Mucosa of gallbladder (tissue), 1 donor: ENCODE data around the gene PTPN12. TPM values are rescaled to one million over a fixed set of nuclear protein-coding genes. Genes with fewer than 3 reads are reported as not detected.
A peak's percentile ranks its signal among the peaks of the same experiment; 100 is the strongest.
"Not testable (repeated sequence)": the region's sequence is repeated elsewhere in the genome, so short reads cannot be mapped to it uniquely, and the experiment has no call there.

Source experiments
- DNase-seq: peaks from one replicate; pipeline ENCODE4 v3.0.0-alpha.2; 2020; ENCODE audit warnings: low spot score
- total RNA-seq: library from RNA; stranded (reverse); gene quantifications from one replicate; pipeline ENCODE4 v1.2.1, GENCODE V29; 2021
- donor health status: DM: no; HTN: no; CAD: no.

PTPN12 gene
- total RNA-seq, 1 donor from 2014 or later = 50.4 TPM

DNA sequence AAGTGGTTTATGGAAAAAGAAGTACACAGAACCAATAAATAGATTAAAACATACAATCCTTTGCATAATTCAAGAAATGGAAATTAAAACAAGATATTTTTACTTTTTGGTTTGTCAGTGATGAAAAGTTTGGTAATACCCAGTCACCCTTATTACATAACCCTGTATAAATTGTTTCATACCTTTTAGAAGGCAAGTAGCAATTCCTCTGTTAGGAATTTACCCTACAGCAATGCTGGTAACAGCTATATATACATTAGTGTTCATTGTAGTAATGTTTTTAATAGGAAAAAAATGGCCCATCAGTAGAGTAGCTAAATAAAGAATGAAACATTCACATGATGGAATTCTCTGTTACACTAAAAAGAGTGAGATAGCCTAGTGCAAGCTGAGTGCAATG lies 42.7 kb downstream of the PTPN12 start:
- no peak for DNase-seq

DNA sequence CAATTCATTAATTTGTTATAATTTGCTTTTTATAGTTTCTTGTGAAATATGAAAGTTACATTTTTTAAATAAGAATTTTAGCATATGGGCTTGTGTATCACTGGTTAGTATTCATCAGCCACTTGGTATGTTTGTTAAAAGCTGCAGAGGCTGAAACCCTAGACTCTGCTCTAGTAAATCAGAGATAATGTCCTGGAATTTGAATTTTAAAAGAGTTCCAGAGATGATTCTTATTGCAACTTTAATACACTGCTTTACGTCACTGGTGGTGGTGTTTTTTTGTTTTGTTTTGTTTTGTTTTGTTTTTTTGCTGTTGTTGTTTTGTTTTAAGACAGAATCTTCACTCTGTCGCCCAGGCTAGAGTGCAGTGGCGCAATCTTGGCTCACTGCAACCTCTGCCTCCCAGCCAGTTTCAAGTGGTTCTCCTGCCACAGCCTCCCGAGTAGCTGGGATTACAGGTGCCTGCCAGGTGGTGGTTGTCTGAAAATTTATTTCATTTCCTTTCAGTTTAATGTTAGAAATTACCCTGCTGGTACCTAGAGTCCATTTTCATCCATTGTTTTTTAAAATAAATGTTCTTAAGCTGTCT lies 43.8 kb downstream of the PTPN12 start:
- no peak for DNase-seq

- no peak for DNase-seq
Measured at GRCh38 chr7:77587272-77587671, 50.2 kb downstream of the PTPN12 start.

DNA sequence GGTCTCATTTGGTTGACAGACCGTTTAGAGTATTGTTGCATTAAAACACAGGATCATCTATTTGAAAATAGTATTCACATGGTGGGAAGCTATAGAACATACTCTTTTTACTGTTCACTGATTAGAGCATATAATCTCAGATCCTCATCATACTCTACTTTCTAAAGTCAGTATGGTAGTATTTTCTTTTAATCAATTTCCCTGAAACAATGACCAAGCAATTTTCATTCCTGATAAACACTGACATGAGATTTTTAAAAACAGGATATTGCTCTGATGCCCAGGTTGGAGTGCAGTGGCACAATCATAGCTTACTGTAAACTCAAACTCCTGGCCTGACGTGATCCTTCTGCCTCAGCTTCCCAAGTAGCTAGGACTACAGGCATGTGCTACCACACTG lies 63.9 kb downstream of the PTPN12 start:
- DNase-seq = no peak

GRCh38 chr7:77606562-77606961 lies 69.5 kb downstream of the PTPN12 start:
- DNase-seq = no peak

GRCh38 chr7:77619314-77619713 lies 82.2 kb downstream of the PTPN12 start:
- DNase-seq = no peak

- no peak for DNase-seq
Measured at GRCh38 chr7:77626586-77627308, 89.7 kb downstream of the PTPN12 start.

DNA sequence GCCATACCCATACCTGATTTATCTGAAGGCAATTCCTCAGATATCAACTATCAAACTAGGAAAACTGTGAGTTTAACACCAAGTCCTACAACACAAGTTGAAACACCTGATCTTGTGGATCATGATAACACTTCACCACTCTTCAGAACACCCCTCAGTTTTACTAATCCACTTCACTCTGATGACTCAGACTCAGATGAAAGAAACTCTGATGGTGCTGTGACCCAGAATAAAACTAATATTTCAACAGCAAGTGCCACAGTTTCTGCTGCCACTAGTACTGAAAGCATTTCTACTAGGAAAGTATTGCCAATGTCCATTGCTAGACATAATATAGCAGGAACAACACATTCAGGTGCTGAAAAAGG lies 90.2 kb downstream of the PTPN12 start:
- no peak for DNase-seq

DNA sequence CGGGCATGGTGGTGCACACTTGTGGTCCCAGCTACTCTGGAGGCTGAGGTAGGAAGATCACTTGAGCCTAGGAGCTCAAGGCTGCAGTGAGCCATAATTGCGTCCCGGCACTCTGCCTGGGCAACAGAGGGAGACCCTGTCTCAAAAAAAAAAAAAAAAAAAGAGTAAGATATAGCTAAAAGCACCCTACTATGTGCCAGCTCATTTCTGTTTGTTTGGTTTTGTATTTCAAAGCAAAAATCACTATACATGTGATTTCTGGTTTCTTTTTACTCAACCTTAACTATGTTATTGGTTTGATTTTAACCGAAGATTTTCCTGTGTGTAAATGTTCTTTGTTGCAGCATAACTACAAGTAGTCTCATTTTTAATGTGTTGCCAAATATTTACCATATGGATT lies 92.7 kb downstream of the PTPN12 start:
- no peak for DNase-seq

DNA sequence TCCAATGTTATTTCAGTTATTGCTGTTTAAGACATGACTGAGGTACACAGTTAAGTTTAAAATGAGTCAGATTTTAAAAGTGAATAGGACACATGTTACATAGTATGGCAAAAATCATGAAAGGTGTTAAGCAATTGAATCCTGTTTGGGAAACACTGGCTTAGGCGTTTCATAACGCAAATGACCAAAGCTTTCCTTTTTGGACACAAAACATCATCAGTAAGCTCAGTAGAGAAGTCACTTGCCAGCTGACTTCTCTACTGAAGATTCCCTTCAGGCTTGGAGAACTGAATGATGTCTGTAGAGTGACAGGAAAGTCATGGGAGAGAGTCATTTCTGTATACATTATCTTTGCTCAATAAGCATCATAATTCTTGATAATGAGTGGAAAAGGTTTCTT lies 94.7 kb downstream of the PTPN12 start:
- DNase-seq = no peak

DNA sequence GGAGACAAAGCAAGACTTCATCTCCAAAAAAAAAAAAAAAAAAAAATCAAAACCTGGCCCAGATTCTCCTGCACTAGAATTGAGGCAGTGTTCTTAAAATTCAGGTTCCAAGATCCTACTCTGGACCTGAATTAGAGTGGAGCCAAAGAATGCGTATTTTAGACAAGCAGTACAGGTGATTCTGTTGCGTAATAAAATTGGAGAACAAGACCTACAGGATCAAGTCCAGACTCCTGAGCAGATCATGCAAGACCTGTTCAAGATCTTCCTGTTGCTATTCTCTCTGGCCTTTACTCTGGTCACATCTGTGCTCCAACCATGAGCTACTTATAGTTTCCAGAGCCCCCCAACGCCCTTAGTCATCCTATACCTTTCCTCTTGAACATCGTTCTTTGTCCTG lies 107.7 kb downstream of the PTPN12 start:
- no peak for DNase-seq

DNA sequence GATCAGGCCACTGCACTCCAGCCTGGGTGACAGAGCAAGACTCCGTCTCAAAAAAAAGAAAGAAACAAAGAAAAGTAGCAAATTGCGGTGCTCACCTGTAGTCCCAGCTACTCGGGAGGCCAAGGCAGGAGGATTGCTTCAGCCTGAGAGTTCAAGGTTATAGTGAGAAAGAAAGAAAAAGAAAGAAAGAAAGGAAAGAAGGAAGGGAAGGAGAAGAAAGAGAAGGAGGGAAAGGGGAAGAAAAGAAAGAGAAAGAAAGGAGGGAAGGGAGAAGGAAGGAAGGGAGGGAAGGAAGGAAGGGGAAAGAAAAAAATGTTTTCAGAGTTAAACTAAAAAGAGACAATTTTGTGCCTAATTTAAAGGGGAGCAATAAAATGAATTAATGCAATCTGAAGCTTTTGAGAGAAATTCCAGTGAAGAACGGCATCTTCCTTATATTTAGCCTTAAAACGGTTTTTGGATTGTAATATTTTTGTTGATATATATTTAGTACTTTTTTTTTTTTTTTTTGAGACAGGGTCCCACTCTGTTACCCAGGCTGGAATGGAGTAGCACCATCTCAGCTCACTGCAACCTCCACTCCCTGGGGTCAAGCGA lies 111.7 kb downstream of the PTPN12 start:
- DNase-seq = no peak

GRCh38 chr7:77649716-77650349 lies 112.7 kb downstream of the PTPN12 start:
- no peak for DNase-seq

DNA sequence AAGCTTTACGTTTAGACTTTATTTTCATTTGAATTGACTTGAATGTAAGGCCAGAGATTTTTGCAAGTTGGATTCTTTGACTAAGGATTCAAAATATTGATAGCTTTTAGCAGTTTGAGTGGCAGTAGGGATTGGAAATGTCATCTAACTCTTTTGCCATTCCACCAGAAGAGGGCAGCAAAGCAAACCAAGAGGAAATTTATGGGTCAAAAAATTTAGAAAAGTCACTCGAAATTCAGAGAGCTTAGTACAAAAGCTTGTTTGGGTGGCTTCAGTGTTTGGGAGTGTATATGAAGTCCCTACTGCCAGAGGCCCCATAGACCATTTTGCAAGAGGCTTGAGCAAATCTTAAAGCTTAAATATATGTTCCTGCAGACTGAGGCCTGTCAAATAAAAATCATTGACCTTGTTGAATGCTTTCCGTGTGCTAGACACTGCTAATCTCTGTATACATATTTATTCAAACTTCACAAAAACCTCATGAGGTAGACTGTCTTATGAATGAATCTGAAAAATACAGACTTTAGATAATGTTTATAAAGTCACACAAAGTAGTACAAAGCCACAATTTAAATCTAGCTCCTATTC lies 114.6 kb downstream of the PTPN12 start:
- peak; percentile 19 for DNase-seq

GRCh38 chr7:77652826-77653225 lies 115.7 kb downstream of the PTPN12 start:
- not testable (repeated sequence) for DNase-seq

DNA sequence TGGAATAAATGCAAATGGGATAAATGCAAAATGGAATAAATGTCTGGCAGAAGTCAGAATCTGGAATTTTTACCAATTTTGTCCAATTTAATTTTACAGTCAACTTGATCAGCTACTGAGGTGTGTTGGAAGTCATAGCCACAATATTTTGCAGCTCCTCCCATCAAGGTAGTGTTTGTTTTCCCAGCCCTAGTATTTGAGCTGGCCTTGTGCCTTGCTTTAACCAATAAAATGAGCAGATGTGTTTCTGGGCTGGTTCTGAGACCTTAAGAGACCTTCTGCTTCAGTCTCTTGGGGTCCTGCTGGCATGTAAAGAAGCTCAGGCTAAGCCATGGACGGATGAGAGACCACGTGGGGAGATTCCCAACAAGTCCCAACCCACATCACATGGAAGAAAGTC lies 116.5 kb downstream of the PTPN12 start:
- DNase-seq = no peak

- DNase-seq = no peak
Measured at GRCh38 chr7:77655356-77655755, 118.3 kb downstream of the PTPN12 start.

DNA sequence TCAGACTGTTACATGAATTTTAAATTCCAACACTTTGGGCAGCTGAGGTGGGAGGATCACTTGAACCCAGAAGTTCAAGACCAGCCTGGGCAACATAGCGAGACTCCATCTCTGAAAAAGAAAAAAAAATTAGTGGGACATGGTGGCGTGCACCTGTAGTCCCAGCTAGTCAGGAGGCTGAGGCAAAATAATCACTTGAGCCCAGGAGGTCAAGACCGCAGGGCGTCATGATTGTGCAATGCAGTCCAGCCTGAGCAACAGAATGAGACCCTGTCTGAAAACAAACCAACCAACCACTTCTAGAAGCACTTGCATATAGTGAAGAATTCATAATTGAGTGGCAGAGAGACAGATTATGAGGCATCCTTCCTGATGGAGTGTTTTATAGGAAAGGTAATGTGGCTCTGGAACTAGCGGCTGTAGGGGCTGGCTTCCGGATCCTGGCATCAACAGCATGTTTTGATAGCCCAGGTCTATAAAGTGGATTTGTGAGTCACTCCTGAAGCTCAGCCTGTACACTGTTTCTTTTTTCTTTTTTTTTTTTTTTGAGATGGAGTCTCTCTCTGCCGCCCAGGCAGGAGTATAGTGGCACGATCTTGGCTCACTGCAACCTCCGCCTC lies 118.9 kb downstream of the PTPN12 start:
- no peak for DNase-seq

- no peak for DNase-seq
Measured at GRCh38 chr7:77657427-77658224, 120.5 kb downstream of the PTPN12 start.

GRCh38 chr7:77658928-77659327 lies 121.8 kb downstream of the PTPN12 start:
- no peak for DNase-seq

GRCh38 chr7:77661816-77662215 lies 124.7 kb downstream of the PTPN12 start:
- DNase-seq = no peak
